Hepatocyte (in vitro differentiated cells): ENCODE results near the gene STEAP3. TPM values are rescaled to one million over a fixed set of nuclear protein-coding genes. Genes with fewer than 3 reads are reported as not detected.

Experiments
- DNase-seq: peaks from one replicate; pipeline ENCODE4 v3.0.0-alpha.2; 2016; ENCODE audit warnings: low spot score
- H2AFZ ChIP-seq: fragments of 200-600 bp; sonication (generic); 2 replicates; pipeline ENCODE4 v1.6.0; 2016; ENCODE audit warnings: antibody characterized with exemption, mild to moderate bottlenecking
- H3K27ac ChIP-seq: fragments of 200-600 bp; sonication (generic); 2 replicates; pipeline ENCODE4 v1.5.1; 2016; ENCODE audit warnings: mild to moderate bottlenecking
- H3K27me3 ChIP-seq: fragments of 200-600 bp; sonication (generic); 2 replicates; pipeline ENCODE4 v1.6.1; 2016
- H3K36me3 ChIP-seq: fragments of 200-600 bp; sonication (generic); replicated peaks from 2 replicates; pipeline ENCODE4 v1.5.1; 2016; ENCODE audit warnings: low read depth; ENCODE audit not compliant: insufficient read depth
- H3K4me1 ChIP-seq: fragments of 200-600 bp; sonication (generic); 2 replicates; pipeline ENCODE4 v1.5.1; 2016; ENCODE audit warnings: mild to moderate bottlenecking, moderate library complexity; ENCODE audit not compliant: insufficient read depth
- H3K4me2 ChIP-seq: fragments of 200-600 bp; sonication (generic); 2 replicates; pipeline ENCODE4 v1.6.0; 2016
- H3K4me3 ChIP-seq: fragments of 200-600 bp; sonication (generic); 2 replicates; pipeline ENCODE4 v1.5.1; 2016; ENCODE audit warnings: mild to moderate bottlenecking
- H3K79me2 ChIP-seq: fragments of 200-600 bp; sonication (generic); 2 replicates; pipeline ENCODE4 v1.6.0; 2017; ENCODE audit warnings: mild to moderate bottlenecking
- H3K9me2 ChIP-seq: fragments of 200-600 bp; sonication (generic); replicated peaks from 2 replicates; pipeline ENCODE4 v1.6.0; 2017; ENCODE audit warnings: mild to moderate bottlenecking; ENCODE audit not compliant: insufficient read depth
- H3K9me3 ChIP-seq: fragments of 200-600 bp; sonication (generic); 2 replicates; pipeline ENCODE4 v1.5.1; 2016; ENCODE audit warnings: low read depth, mild to moderate bottlenecking
- H4K20me1 ChIP-seq: fragments of 200-600 bp; sonication (generic); 2 replicates; pipeline ENCODE4 v1.6.0; 2016; ENCODE audit warnings: mild to moderate bottlenecking; ENCODE audit not compliant: insufficient read depth, poor library complexity, severe bottlenecking
- EZH2 ChIP-seq: fragments of 200-600 bp; sonication (generic); IDR thresholded peaks from 2 replicates; pipeline ENCODE4 v1.6.1; 2016; ENCODE audit warnings: antibody characterized with exemption, mild to moderate bottlenecking, borderline replicate concordance
- EZH2phosphoT487 ChIP-seq: fragments of 200-600 bp; sonication (generic); IDR thresholded peaks from one replicate; pipeline ENCODE4 v1.6.1; 2018; ENCODE audit warnings: antibody characterized with exemption, mild to moderate bottlenecking, low read depth, moderate library complexity; ENCODE audit not compliant: unreplicated experiment, severe bottlenecking
- WGBS: methylation state at CpG from one replicate; pipeline ENCODE4 v1.1.6; 2016; ENCODE audit warnings: low lambda C conversion rate; ENCODE audit errors: missing lambda C conversion rate; 5-methylcytosine and 5-hydroxymethylcytosine counted together
- polyA plus RNA-seq: library from polyadenylated mRNA; unstranded; fragments of >200 nt; fragmentation: Nextera tagmentation; extraction: Ambion mirVana; gene quantifications from 2 replicates; pipeline ENCODE4 v1.2.1, GENCODE V29; 2016
- total RNA-seq: library from RNA; depleted of rRNA; stranded (reverse); fragments of >200 nt; gene quantifications from 2 replicates; pipeline ENCODE4 v1.2.3, GENCODE V29; 2014
- TF ChIP-seq, protein P1 (sequence below): fragments of 200-600 bp; sonication (generic); IDR thresholded peaks from 2 replicates; pipeline ENCODE4 v1.5.1; 2016; ENCODE audit warnings: antibody characterized with exemption, mild to moderate bottlenecking; ENCODE audit not compliant: poor library complexity

STEAP3 gene
- total and polyA plus RNA-seq, 2 experiments from 2014 or later: 11.2 to 12.0 TPM

DNA sequence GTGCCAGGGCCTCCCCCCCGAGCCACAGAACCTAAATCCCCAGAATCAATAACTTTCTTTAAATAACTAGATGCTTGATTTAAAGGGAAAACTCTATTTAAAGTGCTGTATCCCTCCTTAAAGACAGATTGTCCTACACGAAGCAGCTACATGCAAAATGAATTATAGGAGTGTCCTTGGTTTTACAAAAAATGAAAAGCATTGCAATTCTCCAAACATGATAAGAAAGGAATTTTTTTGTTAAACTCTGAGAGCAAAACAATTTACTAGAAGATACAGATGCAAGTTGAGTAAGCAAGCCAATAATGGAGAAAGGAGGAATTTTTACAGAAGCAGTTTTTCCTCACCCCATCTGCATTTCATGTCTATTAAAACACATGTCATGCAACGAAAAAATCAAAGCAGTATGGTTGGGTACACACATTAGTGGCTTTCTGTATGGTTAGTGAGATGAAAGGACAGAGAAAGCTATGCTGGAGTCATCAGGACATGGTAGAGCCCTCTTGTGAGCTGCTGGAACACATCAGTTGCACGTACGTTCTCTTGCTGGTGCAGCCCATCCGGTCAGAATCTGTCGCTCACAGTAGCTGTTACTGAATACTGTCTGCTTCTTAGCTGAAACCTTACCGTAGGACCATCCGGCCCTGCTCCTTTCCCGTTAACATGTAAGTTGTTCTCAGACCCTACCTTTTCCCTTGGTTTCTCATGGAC is 25.9 kb upstream of the STEAP3 start:
- no peaks in the 10 kb centered on the region for H3K36me3 ChIP-seq
- no peak for DNase-seq
- H3K9me3 ChIP-seq: no peaks in the 10 kb centered on the region
- no peaks in the 10 kb centered on the region for H3K27me3 ChIP-seq
- H2AFZ ChIP-seq: no peak overlapping the region
- no peak overlapping the region for H3K4me3 ChIP-seq
- no peaks in the 10 kb centered on the region for H4K20me1 ChIP-seq
- no peaks in the 10 kb centered on the region for H3K79me2 ChIP-seq
- H3K9me2 ChIP-seq: no peaks in the 10 kb centered on the region
- TF ChIP-seq, protein P1, sequence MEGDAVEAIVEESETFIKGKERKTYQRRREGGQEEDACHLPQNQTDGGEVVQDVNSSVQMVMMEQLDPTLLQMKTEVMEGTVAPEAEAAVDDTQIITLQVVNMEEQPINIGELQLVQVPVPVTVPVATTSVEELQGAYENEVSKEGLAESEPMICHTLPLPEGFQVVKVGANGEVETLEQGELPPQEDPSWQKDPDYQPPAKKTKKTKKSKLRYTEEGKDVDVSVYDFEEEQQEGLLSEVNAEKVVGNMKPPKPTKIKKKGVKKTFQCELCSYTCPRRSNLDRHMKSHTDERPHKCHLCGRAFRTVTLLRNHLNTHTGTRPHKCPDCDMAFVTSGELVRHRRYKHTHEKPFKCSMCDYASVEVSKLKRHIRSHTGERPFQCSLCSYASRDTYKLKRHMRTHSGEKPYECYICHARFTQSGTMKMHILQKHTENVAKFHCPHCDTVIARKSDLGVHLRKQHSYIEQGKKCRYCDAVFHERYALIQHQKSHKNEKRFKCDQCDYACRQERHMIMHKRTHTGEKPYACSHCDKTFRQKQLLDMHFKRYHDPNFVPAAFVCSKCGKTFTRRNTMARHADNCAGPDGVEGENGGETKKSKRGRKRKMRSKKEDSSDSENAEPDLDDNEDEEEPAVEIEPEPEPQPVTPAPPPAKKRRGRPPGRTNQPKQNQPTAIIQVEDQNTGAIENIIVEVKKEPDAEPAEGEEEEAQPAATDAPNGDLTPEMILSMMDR: no peak
- TF ChIP-seq EZH2phosphoT487 (no peak), EZH2 (no peak)
- H3K27ac ChIP-seq: peak overlapping the region; percentile 53
- peaks cover 25% of the 10 kb centered on the region for H3K4me1 ChIP-seq
- peak overlapping the region; percentile 61 for H3K4me2 ChIP-seq
- 59% methylated on average over 10 of the region's 10 CpGs for WGBS

DNA sequence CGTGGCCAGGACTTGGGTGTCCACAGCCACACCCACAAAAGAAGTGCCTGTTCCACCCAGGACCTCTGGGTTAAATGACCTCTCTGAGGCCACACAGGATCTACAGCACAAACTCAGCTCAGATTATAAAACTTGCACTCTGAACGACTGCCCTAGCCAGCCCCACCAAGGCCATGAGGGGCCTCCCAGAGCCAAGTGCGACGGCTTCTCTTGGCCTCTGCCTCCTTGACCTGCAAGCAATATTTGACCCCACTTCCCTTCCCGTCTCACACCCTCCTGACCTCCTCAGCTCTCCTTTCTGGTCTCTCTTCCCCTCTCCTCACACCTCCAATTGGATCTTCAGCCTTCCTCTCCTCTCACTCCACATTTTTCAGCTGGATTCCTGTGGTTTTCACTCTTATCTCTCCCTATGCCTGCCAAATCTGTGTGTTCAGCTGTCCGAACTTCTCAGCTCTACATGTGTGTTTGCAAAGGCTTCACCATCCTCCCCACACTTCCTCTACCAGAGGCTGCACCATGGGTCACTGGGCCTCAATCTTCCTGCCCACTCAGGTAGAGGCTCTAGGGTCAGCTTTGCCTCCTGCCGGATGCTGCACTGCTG is 25.3 kb upstream of the STEAP3 start:
- TF ChIP-seq, protein P1: no peak
- no peak for TF ChIP-seq EZH2phosphoT487
- TF ChIP-seq EZH2: no peak
- Histone ChIP-seq H3K9me2 (no peaks in the 10 kb centered on the region), H3K36me3 (no peaks in the 10 kb centered on the region), H2AFZ (no peak overlapping the region), H3K79me2 (no peaks in the 10 kb centered on the region), H4K20me1 (no peaks in the 10 kb centered on the region), H3K9me3 (no peaks in the 10 kb centered on the region), H3K27ac (peak overlapping the region; percentile 53), H3K27me3 (no peaks in the 10 kb centered on the region), H3K4me1 (peaks cover 25% of the 10 kb centered on the region), H3K4me2 (peak overlapping the region; percentile 61), H3K4me3 (no peak overlapping the region)
- no peak for DNase-seq
- WGBS: 63% methylated on average over 7 of the region's 7 CpGs

DNA sequence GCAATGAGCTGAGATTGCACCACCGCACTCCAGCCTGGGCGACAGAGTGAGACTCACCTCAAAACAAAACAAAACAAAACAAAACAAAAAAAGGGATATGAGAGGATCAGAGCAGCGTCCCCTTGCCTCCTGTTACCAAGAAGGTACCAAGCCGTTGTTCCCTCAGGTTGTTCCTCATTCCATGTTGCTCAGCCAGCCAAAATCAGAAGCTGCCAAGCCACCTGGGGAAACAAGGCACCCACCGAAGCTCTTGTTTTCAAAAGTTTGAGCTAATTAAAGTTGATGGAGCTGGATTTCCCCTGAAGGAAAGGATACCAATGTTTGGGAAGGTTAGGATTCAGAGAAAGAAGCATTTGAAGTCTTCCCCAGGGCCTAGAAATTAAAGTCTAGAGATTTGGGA is 21.8 kb upstream of the STEAP3 start:
- Histone ChIP-seq H3K4me1 (peaks cover 21% of the 10 kb centered on the region), H3K79me2 (no peaks in the 10 kb centered on the region), H3K27me3 (no peaks in the 10 kb centered on the region), H4K20me1 (no peaks in the 10 kb centered on the region), H3K9me3 (no peaks in the 10 kb centered on the region), H3K4me2 (no peak overlapping the region), H3K4me3 (no peak overlapping the region), H3K36me3 (no peaks in the 10 kb centered on the region), H2AFZ (no peak overlapping the region), H3K9me2 (no peaks in the 10 kb centered on the region), H3K27ac (no peak overlapping the region)
- DNase-seq: no peak
- TF ChIP-seq EZH2phosphoT487: no peak
- TF ChIP-seq EZH2: no peak
- TF ChIP-seq, protein P1: no peak
- WGBS: 86% methylated on average over 5 of the region's 5 CpGs
